ENCODE measurements around the gene PPWD1. TPM values are rescaled to one million over a fixed set of nuclear protein-coding genes. Genes with fewer than 3 reads are reported as not detected.

The PPWD1 gene
- polyA plus RNA-seq, 1 donor from 2014 or later = 121 TPM

GRCh38 chr5:65548281-65548680 lies 14.8 kb upstream of the PPWD1 start:
- Histone ChIP-seq H3K36me3 (ENCODE audit: insufficient read depth, low read length) (no peaks in the 10 kb centered on the region), H3K9me2 (ENCODE audit: insufficient read depth, low read length) (no peaks in the 10 kb centered on the region), H3K79me2 (replicated peaks; ENCODE audit: insufficient read depth, low read length) (no peaks in the 10 kb centered on the region), H3K4me2 (ENCODE audit: low read length) (no peak overlapping the region), H3K27ac (ENCODE audit: low read length) (no peak overlapping the region), H3F3A (ENCODE audit: insufficient read depth, low read length, poor library complexity, severe bottlenecking) (no peaks in the 10 kb centered on the region), H3K27me3 (ENCODE audit: insufficient read depth, low read depth, low read length) (no peaks in the 10 kb centered on the region), H3K9ac (ENCODE audit: low read length) (no peak overlapping the region), H4K20me1 (ENCODE audit: insufficient read depth) (no peaks in the 10 kb centered on the region), H3K4me3 (ENCODE audit: low read length) (no peak overlapping the region), H3K9me3 (ENCODE audit: low read length) (no peaks in the 10 kb centered on the region), H2AFZ (ENCODE audit: low read depth, low read length) (no peak overlapping the region)
- TF ChIP-seq CTCF (IDR thresholded peaks at IDR 0.05; ENCODE audit: poor library complexity, severe bottlenecking) = no peak
- no peak for TF ChIP-seq MXI1 (conservative IDR thresholded peaks at IDR 0.05; ENCODE audit: poor library complexity, severe bottlenecking)
- TF ChIP-seq POLR2AphosphoS5 (IDR thresholded peaks at IDR 0.05) = no peak
- TF ChIP-seq REST (IDR thresholded peaks at IDR 0.05; ENCODE audit: borderline replicate concordance) = no peak
- TF ChIP-seq TAF1 (IDR thresholded peaks at IDR 0.05; ENCODE audit: low read depth) = no peak
- no peak for TF ChIP-seq SMC3 (conservative IDR thresholded peaks at IDR 0.05; ENCODE audit: poor library complexity)
- TF ChIP-seq RAD21 (conservative IDR thresholded peaks at IDR 0.05) = no peak
- TF ChIP-seq EZH2 (IDR thresholded peaks at IDR 0.05; ENCODE audit: borderline replicate concordance, insufficient read depth, low read length, poor library complexity, severe bottlenecking) = no peak
- TF ChIP-seq EP300 (conservative IDR thresholded peaks at IDR 0.05; ENCODE audit: poor library complexity, severe bottlenecking) = no peak

- Histone ChIP-seq H3K9me2 (ENCODE audit: insufficient read depth, low read length) (no peaks in the 10 kb centered on the region), H3K27me3 (ENCODE audit: insufficient read depth, low read depth, low read length) (no peaks in the 10 kb centered on the region), H3K36me3 (ENCODE audit: insufficient read depth, low read length) (no peaks in the 10 kb centered on the region), H3K4me2 (ENCODE audit: low read length) (no peak overlapping the region), H3K9ac (ENCODE audit: low read length) (no peak overlapping the region), H3K9me3 (ENCODE audit: low read length) (no peaks in the 10 kb centered on the region), H3K27ac (ENCODE audit: low read length) (no peak overlapping the region), H4K20me1 (ENCODE audit: insufficient read depth) (no peaks in the 10 kb centered on the region), H3K4me3 (ENCODE audit: low read length) (no peak overlapping the region), H3F3A (ENCODE audit: insufficient read depth, low read length, poor library complexity, severe bottlenecking) (no peaks in the 10 kb centered on the region), H2AFZ (ENCODE audit: low read depth, low read length) (no peak overlapping the region), H3K79me2 (replicated peaks; ENCODE audit: insufficient read depth, low read length) (no peaks in the 10 kb centered on the region)
- TF ChIP-seq EP300 (conservative IDR thresholded peaks at IDR 0.05; ENCODE audit: poor library complexity, severe bottlenecking) = no peak
- TF ChIP-seq REST (IDR thresholded peaks at IDR 0.05; ENCODE audit: borderline replicate concordance) = no peak
- no peak for TF ChIP-seq RAD21 (conservative IDR thresholded peaks at IDR 0.05)
- no peak for TF ChIP-seq EZH2 (IDR thresholded peaks at IDR 0.05; ENCODE audit: borderline replicate concordance, insufficient read depth, low read length, poor library complexity, severe bottlenecking)
- no peak for TF ChIP-seq SMC3 (conservative IDR thresholded peaks at IDR 0.05; ENCODE audit: poor library complexity)
- no peak for TF ChIP-seq MXI1 (conservative IDR thresholded peaks at IDR 0.05; ENCODE audit: poor library complexity, severe bottlenecking)
- TF ChIP-seq POLR2AphosphoS5 (IDR thresholded peaks at IDR 0.05) = no peak
- no peak for TF ChIP-seq TAF1 (IDR thresholded peaks at IDR 0.05; ENCODE audit: low read depth)
- no peak for TF ChIP-seq CTCF (IDR thresholded peaks at IDR 0.05; ENCODE audit: poor library complexity, severe bottlenecking)
These were observed 9.2 kb upstream of the PPWD1 start for GRCh38 chr5:65553941-65554340.

Measured in neural cell (in vitro differentiated cells).